ENCODE measurements around the gene ANKRD7. TPM values are rescaled to one million over a fixed set of nuclear protein-coding genes. Genes with fewer than 3 reads are reported as not detected.

ANKRD7 gene
- polyA plus RNA-seq, 1 of the 3 experiments (the other 2 are of a cell fraction) = 0.44 TPM

DNA sequence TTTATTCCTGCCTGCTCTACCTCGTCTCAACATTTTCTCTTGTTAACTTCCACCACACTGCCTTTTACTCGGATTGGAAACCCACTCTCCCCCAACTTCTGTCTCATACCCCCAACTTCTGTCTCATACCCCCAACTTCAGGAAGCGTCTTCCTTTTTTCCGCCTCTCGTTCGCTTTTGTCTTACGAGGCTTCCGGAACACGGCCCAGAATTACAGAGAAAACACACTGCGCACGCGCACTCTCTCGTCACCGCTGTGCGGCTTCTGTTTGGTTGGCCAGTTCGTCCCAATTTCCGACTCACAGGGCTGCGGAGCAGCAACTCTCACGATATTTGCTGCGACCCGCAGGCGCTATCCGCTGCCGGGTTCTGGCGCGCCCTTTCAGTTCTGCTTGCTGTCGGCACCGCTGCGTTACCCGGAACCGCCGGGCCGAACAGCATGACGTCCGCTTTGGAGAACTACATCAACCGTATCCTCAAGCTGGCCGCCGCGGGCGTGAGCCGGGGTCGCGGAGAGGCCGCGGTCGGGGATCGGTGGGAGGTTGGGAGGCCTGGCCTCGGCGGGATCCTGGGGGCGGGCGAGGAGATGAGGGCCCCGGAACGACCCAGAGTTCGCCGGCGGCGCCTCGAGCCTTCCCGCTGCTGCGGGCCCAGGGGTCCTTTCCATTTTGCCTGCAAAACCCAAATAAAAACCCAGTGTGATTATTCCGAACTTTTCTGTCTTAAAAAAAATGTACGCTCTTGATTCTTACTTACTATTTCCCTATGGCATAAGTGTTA is 40.5 kb upstream of the ANKRD7 start, which contains the start of gene LSM8:
Gene LSM8 (plus strand): TSS at position 379 of the 779 bp plus-strand sequence. CDS start 60 bp downstream, at position 439.
- peak within 1 kb of the TSS; percentile 82 for H2AFZ ChIP-seq (ENCODE audit: low read depth)
- POLR2A ChIA-PET = no interaction called here
- peak within 1 kb of the TSS; percentile 95 to 98 for H3K4me3 ChIP-seq (ENCODE audit: low read depth in 2 of 2, low read length in 1 of 2)
- H4K20me1 ChIP-seq (ENCODE audit: insufficient read depth) = peaks cover 5% of the 10 kb centered on the region; the same call in 1 of the 2 replicates
- H3K4me1 ChIP-seq (ENCODE audit: control insufficient read depth in 1 of 2, insufficient read depth in 2 of 2, low read depth in 1 of 2, low read length in 1 of 2) = peaks cover 5 to 17% of the 10 kb centered on the region in 2 experiments; a peak in 3 of 4 replicates
- peaks cover 19% of the 10 kb centered on the region for H3F3A ChIP-seq (replicated peaks; ENCODE audit: insufficient read depth)
- peaks cover 32 to 35% of the 10 kb centered on the region in 2 experiments for H3K36me3 ChIP-seq (replicated peaks in 1 of 2; ENCODE audit: control insufficient read depth in 1 of 2, insufficient read depth in 2 of 2, low read length in 1 of 2)
- H3K9ac ChIP-seq = peak within 1 kb of the TSS; percentile 81
- no peaks in the 10 kb centered on the region for H3K27me3 ChIP-seq (ENCODE audit: insufficient read depth)
- no peaks in the 10 kb centered on the region for H3K9me3 ChIP-seq
- DNase-seq = peak; percentile 95
- under 1% methylated on average over 37 of the region's 62 CpGs for WGBS (ENCODE audit: low lambda C conversion rate)
- CTCF ChIA-PET = interaction anchor here (2.0 kb wide), 1 partner anchor 13 kb away, joined by 8 read pairs; no protein-coding TSS in a partner anchor
- H3K9me2 ChIP-seq = no peaks in the 10 kb centered on the region; the same call in 1 of the 2 replicates
- H3K27ac ChIP-seq (ENCODE audit: low read depth in 2 of 2, low read length in 1 of 2) = peak within 1 kb of the TSS; percentile 81 to 96
- H3K4me2 ChIP-seq = peak within 1 kb of the TSS; percentile 82
- peaks cover 64% of the 10 kb centered on the region for H3K79me2 ChIP-seq (ENCODE audit: insufficient read depth)
- TF ChIP-seq, protein P1, sequence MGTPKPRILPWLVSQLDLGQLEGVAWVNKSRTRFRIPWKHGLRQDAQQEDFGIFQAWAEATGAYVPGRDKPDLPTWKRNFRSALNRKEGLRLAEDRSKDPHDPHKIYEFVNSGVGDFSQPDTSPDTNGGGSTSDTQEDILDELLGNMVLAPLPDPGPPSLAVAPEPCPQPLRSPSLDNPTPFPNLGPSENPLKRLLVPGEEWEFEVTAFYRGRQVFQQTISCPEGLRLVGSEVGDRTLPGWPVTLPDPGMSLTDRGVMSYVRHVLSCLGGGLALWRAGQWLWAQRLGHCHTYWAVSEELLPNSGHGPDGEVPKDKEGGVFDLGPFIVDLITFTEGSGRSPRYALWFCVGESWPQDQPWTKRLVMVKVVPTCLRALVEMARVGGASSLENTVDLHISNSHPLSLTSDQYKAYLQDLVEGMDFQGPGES (IDR thresholded peaks at IDR 0.05; ENCODE audit: low read depth, low read length) = no peak
- TF ChIP-seq NRF1 (IDR thresholded peaks at IDR 0.05; ENCODE audit: low read depth, low read length) = peak; percentile 87
- TF ChIP-seq EZH2phosphoT487 (IDR thresholded peaks at IDR 0.05; ENCODE audit: borderline replicate concordance, low read depth) = no peak
- no peak for TF ChIP-seq MEF2A (IDR thresholded peaks at IDR 0.05; ENCODE audit: borderline replicate concordance, low read depth)
- TF ChIP-seq REST (IDR thresholded peaks at IDR 0.05; ENCODE audit: low read depth, low read length) = peak; percentile 79
- peak; percentile 93 for TF ChIP-seq ELF1 (IDR thresholded peaks at IDR 0.05)
- no peak for TF ChIP-seq PBX3 (IDR thresholded peaks at IDR 0.05)
- TF ChIP-seq MAX (IDR thresholded peaks at IDR 0.05; ENCODE audit: low read depth) = peak; percentile 78
- TF ChIP-seq SMC3 (IDR thresholded peaks at IDR 0.05; ENCODE audit: low read depth, low read length) = no peak
- TF ChIP-seq, protein P2, sequence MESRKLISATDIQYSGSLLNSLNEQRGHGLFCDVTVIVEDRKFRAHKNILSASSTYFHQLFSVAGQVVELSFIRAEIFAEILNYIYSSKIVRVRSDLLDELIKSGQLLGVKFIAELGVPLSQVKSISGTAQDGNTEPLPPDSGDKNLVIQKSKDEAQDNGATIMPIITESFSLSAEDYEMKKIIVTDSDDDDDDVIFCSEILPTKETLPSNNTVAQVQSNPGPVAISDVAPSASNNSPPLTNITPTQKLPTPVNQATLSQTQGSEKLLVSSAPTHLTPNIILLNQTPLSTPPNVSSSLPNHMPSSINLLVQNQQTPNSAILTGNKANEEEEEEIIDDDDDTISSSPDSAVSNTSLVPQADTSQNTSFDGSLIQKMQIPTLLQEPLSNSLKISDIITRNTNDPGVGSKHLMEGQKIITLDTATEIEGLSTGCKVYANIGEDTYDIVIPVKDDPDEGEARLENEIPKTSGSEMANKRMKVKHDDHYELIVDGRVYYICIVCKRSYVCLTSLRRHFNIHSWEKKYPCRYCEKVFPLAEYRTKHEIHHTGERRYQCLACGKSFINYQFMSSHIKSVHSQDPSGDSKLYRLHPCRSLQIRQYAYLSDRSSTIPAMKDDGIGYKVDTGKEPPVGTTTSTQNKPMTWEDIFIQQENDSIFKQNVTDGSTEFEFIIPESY (IDR thresholded peaks at IDR 0.05; ENCODE audit: borderline replicate concordance, low read depth) = peak; percentile 98
- TF ChIP-seq MXI1 (IDR thresholded peaks at IDR 0.05; ENCODE audit: low read depth, low read length) = peak; percentile 87
- TF ChIP-seq SIN3A (IDR thresholded peaks at IDR 0.05; ENCODE audit: borderline replicate concordance, low read depth, low read length) = peak; percentile 98
- TF ChIP-seq, protein P3, sequence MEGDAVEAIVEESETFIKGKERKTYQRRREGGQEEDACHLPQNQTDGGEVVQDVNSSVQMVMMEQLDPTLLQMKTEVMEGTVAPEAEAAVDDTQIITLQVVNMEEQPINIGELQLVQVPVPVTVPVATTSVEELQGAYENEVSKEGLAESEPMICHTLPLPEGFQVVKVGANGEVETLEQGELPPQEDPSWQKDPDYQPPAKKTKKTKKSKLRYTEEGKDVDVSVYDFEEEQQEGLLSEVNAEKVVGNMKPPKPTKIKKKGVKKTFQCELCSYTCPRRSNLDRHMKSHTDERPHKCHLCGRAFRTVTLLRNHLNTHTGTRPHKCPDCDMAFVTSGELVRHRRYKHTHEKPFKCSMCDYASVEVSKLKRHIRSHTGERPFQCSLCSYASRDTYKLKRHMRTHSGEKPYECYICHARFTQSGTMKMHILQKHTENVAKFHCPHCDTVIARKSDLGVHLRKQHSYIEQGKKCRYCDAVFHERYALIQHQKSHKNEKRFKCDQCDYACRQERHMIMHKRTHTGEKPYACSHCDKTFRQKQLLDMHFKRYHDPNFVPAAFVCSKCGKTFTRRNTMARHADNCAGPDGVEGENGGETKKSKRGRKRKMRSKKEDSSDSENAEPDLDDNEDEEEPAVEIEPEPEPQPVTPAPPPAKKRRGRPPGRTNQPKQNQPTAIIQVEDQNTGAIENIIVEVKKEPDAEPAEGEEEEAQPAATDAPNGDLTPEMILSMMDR (IDR thresholded peaks at IDR 0.05) = 0 out of 2 replicates have a peak, but pooled peaks have one; percentile 12
- TF ChIP-seq CHD2 (IDR thresholded peaks at IDR 0.05; ENCODE audit: low read length, partially characterized antibody) = peak; percentile 99
- no peak for TF ChIP-seq TEAD4 (IDR thresholded peaks at IDR 0.05; ENCODE audit: borderline replicate concordance, insufficient read depth)
- peak; percentile 99 for TF ChIP-seq POLR2AphosphoS5 (IDR thresholded peaks at IDR 0.05; ENCODE audit: low read depth, low read length)
- TF ChIP-seq TAF1 (IDR thresholded peaks at IDR 0.05; ENCODE audit: borderline replicate concordance, low read depth, low read length) = peak; percentile 90
- TF ChIP-seq GABPA (IDR thresholded peaks at IDR 0.05; ENCODE audit: low read depth) = peak; percentile 77
- TF ChIP-seq NFIC (IDR thresholded peaks at IDR 0.05; ENCODE audit: borderline replicate concordance) = peak; percentile 4; the same call in 1 of the 2 replicates
- 0 out of 2 replicates have a peak, but pooled peaks have one; percentile 7 for TF ChIP-seq TCF12 (IDR thresholded peaks at IDR 0.05)
